Gastroesophageal sphincter (tissue), 3 donors: ENCODE measurements around the gene DSP.

Source experiments
- CTCF ChIP-seq, 4 experiments: fragments of 200-600 bp in 2 of 4; fragments of 450-650 bp in 2 of 4; sonication (generic) in 1 of 4; IDR thresholded peaks; one replicate each; pipeline ENCODE4 v1.5.1; 2017 to 2019; ENCODE audit warnings: antibody characterized with exemption in 4 of 4, mild to moderate bottlenecking in 2 of 4, moderate library complexity in 2 of 4
- EP300 ChIP-seq: sonication (generic); formaldehyde crosslinking; IDR thresholded peaks from one replicate; pipeline ENCODE4 v1.6.1; 2017; ENCODE audit warnings: antibody characterized with exemption, mild to moderate bottlenecking
- POLR2A ChIP-seq, 2 donors: fragments of 450-650 bp; IDR thresholded peaks; one replicate each; pipeline ENCODE4 v1.6.1; 2017; ENCODE audit warnings: antibody characterized with exemption in 2 of 2, mild to moderate bottlenecking in 2 of 2, moderate library complexity in 1 of 2
- POLR2AphosphoS5 ChIP-seq: sonication (generic); formaldehyde crosslinking; IDR thresholded peaks from one replicate; pipeline ENCODE4 v1.6.1; 2017; ENCODE audit warnings: antibody characterized with exemption

GRCh38 chr6:7528565-7528964 is 12.9 kb upstream of the DSP start:
- TF ChIP-seq CTCF (IDR thresholded peaks at IDR 0.05) = no peak
- TF ChIP-seq EP300 = no peak
- no peak for TF ChIP-seq POLR2A (IDR thresholded peaks at IDR 0.05)
- TF ChIP-seq POLR2AphosphoS5 = no peak
